Esophagus mucosa (tissue), 1 donor: Measurements from ENCODE around the gene DTNB. TPM values are rescaled to one million over a fixed set of nuclear protein-coding genes. Genes with fewer than 3 reads are reported as not detected.
"Not testable (repeated sequence)": the region's sequence is repeated elsewhere in the genome, so short reads cannot be mapped to it uniquely, and the experiment has no call there.

Experiments
- ATAC-seq: fragments of 200-7000 bp; cut with Tn5 transposase; one replicate; pipeline ENCODE4 v1.9.1; 2020
- total RNA-seq: library from RNA; stranded (reverse); gene quantifications from one replicate; pipeline ENCODE4 v1.2.4, GENCODE V29; 2023
- donor health status: DM: yes; HTN: yes; CAD: no.

The DTNB gene
- total RNA-seq, 1 donor from 2014 or later, result 14.6 TPM

DNA sequence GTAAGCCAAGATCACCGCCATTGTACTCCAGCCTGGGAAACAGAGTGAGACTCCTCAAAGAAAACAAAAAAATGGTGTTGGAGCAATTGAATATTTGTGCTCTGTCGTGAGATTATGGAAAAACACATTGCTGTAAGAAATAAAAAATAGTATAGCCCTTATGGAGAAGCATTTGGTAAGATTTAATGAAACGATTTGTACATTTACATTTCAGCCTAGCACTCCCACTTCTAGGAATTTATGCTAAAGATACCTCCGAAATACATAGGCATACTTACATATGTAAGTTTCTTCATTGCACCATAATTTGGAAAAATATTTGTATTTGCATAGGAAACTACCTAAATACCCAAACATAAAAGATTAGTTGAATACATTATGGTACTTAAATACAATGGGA is 8.7 kb upstream of the DTNB start:
- no peak for ATAC-seq

- no peak for ATAC-seq
These were observed 4.5 kb upstream of the DTNB start for GRCh38 chr2:25677877-25678276.

GRCh38 chr2:25674077-25674362 is 643 bp upstream of the DTNB start:
- ATAC-seq, result no peak

DNA sequence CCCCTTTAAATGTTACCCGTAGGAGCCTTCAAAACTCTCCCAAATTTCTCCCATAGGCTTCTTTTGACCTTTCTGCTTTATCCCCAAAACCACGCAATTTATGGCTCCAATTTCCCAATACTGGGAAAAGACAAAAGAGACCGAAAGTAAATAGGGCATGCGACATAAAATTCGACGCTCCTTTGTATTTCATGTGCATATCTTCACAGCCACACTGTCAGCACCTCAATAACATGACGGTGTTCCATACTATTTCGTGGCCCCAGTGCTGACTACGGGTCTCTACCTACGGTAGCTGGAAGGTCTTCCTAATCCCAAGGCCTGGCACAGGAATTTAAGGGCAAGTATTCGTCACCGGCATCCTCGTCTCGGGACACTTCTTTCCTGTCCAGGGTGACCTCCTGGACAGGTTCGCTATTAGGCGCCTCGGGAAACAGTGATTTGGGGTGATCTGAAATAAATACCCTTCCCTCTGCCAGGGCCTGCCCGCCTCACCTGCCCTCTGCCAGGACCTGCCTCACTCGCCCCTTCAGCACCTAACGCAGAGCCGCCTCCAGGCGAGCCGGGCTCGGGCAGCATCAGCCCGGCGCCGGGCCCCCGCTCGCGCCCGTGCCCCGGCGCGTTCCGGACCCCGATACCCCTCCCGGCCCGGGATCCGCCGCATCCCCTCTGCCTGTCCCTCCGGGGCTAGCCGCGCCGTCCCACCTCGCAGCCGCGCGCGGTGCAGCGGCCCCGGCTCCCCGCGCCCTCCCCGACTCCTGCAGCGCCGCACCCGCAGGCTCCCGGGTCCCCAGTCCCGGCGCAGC is 680 bp downstream of the DTNB start:
- ATAC-seq, result peak; percentile 68

DNA sequence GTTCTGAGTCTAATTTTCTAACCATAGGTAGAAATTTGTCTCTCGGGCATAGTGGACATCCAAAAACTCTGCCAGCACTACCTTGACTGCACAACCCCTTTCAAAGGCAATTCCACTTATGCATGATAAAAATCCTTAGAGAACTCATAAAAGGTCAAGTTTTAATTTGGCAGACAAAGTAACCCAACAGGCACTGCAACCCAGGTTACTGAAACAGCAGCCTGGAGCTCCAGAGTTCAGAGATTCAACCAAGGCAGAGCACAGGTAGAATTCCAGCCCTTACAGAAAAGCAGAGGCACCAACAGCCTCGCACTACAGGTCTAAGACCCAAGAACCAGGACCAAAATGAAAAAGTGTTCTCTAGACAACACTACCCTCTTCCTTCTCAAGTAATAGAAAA is 1.8 kb downstream of the DTNB start:
- no peak for ATAC-seq

DNA sequence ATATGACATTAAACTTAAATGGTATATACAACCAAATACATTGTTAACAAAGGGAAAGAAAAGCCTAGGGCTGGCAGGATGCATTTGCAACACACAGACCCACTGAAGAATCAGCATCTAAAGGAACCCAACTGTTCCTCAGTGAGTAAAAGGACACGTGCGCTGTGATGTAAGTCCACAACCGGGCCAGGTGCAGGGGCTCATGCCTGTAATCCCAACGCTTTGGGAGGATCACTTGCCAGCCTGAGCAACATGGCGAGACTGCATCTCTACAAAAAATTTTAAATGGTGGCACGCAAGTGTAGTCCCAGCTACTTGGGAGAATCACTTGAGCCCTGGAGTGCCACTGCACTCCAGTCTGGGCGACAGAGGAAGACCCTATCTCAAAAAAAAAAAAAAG is 3.9 kb downstream of the DTNB start:
- no peak for ATAC-seq

DNA sequence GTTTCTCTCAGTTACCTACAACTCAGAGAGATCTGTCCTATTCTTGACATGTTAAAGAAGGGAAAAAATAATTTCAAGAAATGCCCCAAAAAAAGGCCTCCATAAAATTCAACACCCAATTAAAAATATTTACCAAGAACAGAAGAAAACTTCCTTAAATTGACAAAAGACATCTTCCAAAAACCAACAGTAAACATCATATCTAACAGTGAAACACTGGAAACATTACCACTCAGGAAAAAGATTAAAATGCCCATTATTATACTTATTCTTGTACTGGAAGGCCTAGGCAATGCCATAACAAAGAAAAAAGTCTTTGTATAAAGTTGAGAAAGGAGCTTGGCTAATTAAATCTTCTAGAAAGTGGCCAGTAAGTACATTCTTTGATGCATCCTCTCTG is 7.2 kb downstream of the DTNB start:
- ATAC-seq, result no peak

GRCh38 chr2:25665429-25665828 is 7.9 kb downstream of the DTNB start:
- ATAC-seq, result peak; percentile 63

DNA sequence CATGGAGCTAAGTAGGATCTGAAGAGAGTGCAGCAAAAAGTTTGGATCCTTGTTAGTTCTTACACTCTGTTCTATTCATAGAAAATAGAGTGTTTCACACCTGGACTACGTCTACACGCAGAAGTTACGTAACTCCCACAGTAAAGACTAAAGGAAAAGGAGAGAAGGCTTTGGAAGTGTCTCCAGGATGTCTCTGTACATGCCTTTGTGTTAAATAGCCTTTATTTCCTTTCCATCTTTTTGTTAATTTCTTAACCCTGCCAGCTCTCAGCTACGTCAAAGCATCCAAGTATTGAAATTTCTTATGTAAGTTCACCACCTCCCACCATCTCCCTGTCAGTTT is 8.4 kb downstream of the DTNB start:
- ATAC-seq, result no peak

GRCh38 chr2:25664183-25664964 is 9.0 kb downstream of the DTNB start:
- peak; percentile 81 for ATAC-seq

DNA sequence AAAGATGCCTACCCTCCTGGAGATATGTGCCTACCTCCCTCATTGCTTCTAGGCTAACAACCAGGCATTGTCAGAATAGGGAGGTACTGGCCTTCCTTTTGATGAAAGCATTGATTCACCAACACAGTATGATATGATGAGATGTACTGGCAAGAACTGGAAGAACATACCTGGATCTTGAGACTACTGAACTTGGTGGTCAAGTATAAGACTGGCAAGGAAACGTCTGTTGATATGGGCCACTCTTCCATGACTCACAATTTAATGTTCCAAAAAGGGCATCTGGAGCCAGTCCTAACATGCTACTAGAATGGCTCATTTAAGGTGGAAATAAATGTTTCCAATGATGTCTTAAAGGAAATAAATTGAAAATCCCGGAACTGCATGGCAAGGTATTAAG is 18.1 kb downstream of the DTNB start:
- peak; percentile 41 for ATAC-seq

GRCh38 chr2:25654801-25655200 is 18.6 kb downstream of the DTNB start:
- ATAC-seq, result no peak

DNA sequence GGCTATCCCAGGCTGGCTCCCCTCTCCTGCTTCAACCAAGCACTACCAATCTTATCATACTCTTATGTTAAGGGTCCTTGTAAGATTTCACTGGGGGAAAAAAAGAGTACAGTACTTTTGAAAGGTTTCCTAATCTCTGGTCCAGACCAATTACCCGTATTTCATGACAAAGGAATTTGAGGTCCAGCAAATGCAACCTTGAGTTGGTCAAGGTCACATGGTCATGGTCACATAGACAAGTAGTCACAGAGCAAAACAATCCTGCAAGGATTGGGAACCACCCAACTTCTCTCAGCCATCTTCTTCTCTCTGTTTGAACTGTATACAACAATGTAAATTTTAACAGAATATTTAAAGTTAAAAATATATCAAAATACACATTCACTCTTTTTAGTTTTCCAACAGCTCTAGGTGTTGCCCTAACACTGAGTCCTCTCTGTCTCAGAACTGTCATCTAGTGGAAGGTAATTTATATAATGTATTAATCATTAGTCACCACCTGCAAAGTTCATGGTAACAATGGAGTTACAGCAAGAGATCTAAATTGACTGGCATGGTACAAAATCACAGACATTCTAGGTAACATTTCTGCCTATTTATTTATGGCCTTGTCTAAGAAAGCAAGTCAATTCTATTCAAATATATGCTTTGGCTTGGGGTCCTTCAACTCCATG is 21.5 kb downstream of the DTNB start:
- peak; percentile 51 for ATAC-seq

DNA sequence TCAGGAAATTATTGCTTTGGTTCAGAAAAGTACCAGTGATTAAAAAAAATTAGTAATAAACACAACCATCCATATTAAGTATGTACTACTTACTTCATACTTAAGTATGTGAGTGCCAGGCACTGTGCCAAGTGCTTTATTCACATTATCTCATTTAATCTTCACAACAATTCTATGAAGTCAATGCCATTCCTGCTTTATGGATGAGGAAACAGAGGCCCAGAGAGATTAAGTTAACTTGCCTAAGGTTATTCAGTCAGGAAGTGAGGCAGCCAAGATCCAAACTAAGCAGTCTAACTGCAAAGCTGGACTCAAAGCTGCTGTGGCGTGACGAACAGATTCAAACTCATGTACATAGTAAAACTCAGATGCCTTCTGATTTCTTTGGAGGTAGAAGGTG is 22.3 kb downstream of the DTNB start:
- ATAC-seq, result peak; percentile 89

DNA sequence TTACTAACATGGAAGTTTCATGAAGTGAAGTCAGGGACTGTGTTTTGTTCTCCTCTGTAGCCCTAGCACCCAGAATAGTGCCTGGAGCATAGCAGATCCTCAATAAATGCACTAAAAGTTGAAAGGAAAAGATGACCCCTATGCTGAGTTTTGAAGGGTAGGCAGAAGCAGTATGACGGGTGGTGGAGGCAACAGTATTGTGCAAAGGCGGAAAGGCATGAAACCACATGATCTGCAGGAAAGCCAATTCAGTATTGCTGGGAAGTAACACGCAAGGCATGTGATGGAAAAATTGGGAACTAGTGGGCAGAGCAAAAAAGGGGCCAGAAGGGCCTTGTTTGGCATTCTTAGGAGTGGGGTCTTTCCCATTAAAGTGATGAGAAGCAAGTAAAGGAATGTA is 23.1 kb downstream of the DTNB start:
- ATAC-seq, result no peak

DNA sequence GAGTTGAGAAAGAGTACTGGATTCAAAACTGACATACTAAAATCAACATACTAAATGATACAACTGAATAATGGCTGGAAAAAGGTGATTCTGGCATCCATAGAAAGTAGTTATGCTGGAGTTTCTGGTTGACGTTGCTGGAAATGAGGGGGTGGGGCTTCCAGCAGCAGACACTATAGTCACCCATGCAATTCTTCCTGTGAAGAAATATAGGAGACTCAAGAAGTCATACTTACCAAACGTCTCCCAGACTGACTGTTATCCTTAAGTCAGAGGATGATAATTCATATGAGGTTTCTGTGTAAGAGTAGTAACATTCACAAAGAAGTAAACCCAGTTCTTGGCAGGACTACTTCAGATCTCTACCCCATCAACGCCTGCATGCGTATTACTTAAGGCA is 23.6 kb downstream of the DTNB start:
- peak; percentile 54 for ATAC-seq

DNA sequence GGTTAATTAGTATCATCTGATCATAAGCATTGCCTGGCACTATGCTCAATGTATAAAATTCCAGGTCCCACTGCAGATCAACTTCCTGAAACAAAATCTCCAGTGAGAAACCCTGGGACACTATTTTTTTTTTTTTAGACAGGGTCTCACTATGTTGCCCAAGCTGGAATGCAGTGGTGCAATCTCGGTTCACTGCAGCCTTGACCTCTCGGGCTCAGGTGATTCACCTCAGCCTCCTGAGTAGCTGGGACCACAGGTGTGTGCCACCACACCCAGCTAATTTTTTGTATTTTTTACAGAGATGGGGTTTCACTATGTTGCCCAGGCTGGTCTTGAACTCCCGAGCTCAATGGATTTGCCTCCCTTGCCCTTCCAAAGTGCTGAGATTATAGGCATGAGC is 31.1 kb downstream of the DTNB start:
- no peak for ATAC-seq

GRCh38 chr2:25639696-25640095 is 33.7 kb downstream of the DTNB start:
- ATAC-seq, result no peak

GRCh38 chr2:25639131-25639530 is 34.2 kb downstream of the DTNB start:
- no peak for ATAC-seq

DNA sequence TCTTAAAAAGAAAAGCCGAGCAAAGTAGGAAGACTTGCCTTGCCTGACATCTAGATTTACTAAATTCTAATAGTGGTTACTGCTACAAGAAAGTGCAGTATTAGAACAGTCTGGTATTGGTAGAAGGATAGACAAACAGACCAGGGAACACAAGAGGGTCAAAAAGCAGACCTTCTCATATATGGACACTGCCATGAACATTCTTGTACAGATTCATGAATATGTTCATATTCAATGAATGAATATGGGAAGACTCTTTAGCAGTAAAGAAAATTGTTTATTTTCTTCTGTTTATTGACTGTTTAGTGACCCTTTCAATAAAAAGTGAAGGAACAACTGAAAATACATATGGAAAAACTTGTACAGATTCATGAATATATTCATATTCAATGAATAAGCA is 37.6 kb downstream of the DTNB start:
- no peak for ATAC-seq

DNA sequence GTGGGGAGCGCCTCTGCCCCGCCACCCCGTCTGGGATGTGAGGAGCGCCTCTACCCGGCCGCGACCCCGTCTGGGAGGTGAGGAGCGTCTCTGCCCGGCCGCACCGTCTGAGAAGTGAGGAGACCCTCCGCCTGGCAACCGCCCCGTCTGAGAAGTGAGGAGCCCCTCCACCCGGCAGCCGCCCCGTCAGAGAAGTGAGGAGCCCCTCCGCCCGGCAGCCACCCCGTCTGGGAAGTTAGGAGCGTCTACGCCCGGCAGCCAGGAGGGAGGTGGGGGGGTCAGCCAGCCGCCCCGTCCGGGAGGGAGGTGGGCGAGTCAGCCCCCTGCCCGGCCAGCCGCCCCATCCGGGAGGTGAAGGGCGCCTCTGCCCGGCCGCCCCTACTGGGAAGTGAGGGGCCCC is 39.6 kb downstream of the DTNB start:
- ATAC-seq, result not testable (repeated sequence)

DNA sequence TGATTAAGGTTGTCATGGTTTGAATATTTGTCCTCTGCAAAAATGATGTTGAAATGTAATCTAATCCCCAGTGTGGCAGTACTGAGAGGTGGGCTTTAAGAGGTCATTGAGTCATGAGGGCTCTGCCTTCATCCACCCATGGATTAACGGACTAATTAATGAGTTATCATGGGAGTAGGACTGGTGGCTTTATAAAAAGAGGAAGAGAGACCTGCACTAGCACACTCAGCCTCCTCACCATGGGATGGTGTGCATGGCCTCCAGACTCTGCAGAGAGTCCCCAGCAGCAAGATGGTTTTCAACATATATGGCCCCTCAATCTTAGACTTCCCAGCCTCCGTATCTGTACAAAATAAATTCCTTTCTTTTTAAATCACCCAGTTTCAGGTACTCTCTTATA is 41.0 kb downstream of the DTNB start:
- ATAC-seq, result no peak

GRCh38 chr2:25624635-25625034 is 48.7 kb downstream of the DTNB start:
- ATAC-seq, result no peak

DNA sequence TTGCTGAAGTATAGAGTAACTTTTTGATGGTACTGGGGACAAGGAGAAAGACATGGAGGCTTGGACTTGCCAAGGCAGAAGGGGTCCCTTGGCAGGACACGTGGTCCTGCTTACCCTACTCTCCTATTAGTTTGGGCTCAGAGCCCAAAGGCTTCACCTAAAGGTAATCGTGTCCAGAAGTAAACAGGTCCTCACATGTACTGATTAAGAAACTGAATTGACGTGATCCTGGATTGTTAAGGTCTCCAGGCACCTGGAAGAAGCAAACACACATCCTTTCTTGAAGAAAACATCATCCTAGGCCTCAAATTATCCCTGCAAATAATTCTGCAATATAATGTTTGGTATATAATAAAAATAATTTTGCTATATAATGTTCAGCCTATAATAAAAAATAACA is 50.0 kb downstream of the DTNB start:
- no peak for ATAC-seq
